ENCODE results near the gene LYPD4. TPM values are rescaled to one million over a fixed set of nuclear protein-coding genes. Genes with fewer than 3 reads are reported as not detected.
A peak's percentile ranks its signal among the peaks of the same experiment; 100 is the strongest.

Gene LYPD4
- total RNA-seq, 1 experiment from 2014 or later, result not detected

- DNase-seq, result no peak
- no peak overlapping the region for H3K9ac ChIP-seq (ENCODE audit: low read length)
- no peak overlapping the region for H3K4me2 ChIP-seq (ENCODE audit: low read depth, low read length, poor library complexity, severe bottlenecking)
- H3K9me3 ChIP-seq (ENCODE audit: low read length), result no peaks in the 10 kb centered on the region
- no peak overlapping the region for H3K27ac ChIP-seq (ENCODE audit: low read length)
- peaks cover 11% of the 10 kb centered on the region for H3K4me1 ChIP-seq (ENCODE audit: low read length)
- H3K9me2 ChIP-seq (replicated peaks; ENCODE audit: insufficient read depth, low read length), result no peaks in the 10 kb centered on the region
- H2AFZ ChIP-seq (ENCODE audit: low read length), result no peak overlapping the region
- H3K27me3 ChIP-seq (ENCODE audit: low read length), result no peaks in the 10 kb centered on the region
- H4K20me1 ChIP-seq (ENCODE audit: insufficient read depth, low read depth, low read length), result peaks cover 15% of the 10 kb centered on the region; the same call in 1 of the 2 replicates
- H3K4me3 ChIP-seq (ENCODE audit: low read length), result no peak overlapping the region
- H3K36me3 ChIP-seq (ENCODE audit: insufficient read depth, low read length), result peaks cover 38% of the 10 kb centered on the region
- no peaks in the 10 kb centered on the region for H3K79me2 ChIP-seq (ENCODE audit: low read length)
Measured at GRCh38 chr19:41870401-41870873, 26.0 kb upstream of the LYPD4 start.

GRCh38 chr19:41869374-41869955 is 25.0 kb upstream of the LYPD4 start:
- Histone ChIP-seq H3K9ac (ENCODE audit: low read length) (no peak overlapping the region), H3K79me2 (ENCODE audit: low read length) (peaks cover 5% of the 10 kb centered on the region), H3K4me2 (ENCODE audit: low read depth, low read length, poor library complexity, severe bottlenecking) (no peak overlapping the region), H3K36me3 (ENCODE audit: insufficient read depth, low read length) (peaks cover 45% of the 10 kb centered on the region), H3K9me2 (replicated peaks; ENCODE audit: insufficient read depth, low read length) (no peaks in the 10 kb centered on the region), H3K9me3 (ENCODE audit: low read length) (no peaks in the 10 kb centered on the region), H4K20me1 (ENCODE audit: insufficient read depth, low read depth, low read length) (peaks cover 24% of the 10 kb centered on the region; the same call in 1 of the 2 replicates), H3K4me3 (ENCODE audit: low read length) (no peak overlapping the region), H2AFZ (ENCODE audit: low read length) (no peak overlapping the region), H3K27me3 (ENCODE audit: low read length) (no peaks in the 10 kb centered on the region), H3K4me1 (ENCODE audit: low read length) (peaks cover 11% of the 10 kb centered on the region; the same call in 1 of the 2 replicates), H3K27ac (ENCODE audit: low read length) (no peak overlapping the region)
- DNase-seq, result no peak

GRCh38 chr19:41868989-41869300 is 24.5 kb upstream of the LYPD4 start:
- peaks cover 29% of the 10 kb centered on the region; the same call in 1 of the 2 replicates for H4K20me1 ChIP-seq (ENCODE audit: insufficient read depth, low read depth, low read length)
- no peak overlapping the region for H3K9ac ChIP-seq (ENCODE audit: low read length)
- no peak overlapping the region for H2AFZ ChIP-seq (ENCODE audit: low read length)
- peaks cover 9% of the 10 kb centered on the region for H3K79me2 ChIP-seq (ENCODE audit: low read length)
- no peaks in the 10 kb centered on the region for H3K9me3 ChIP-seq (ENCODE audit: low read length)
- H3K27ac ChIP-seq (ENCODE audit: low read length), result no peak overlapping the region
- H3K4me3 ChIP-seq (ENCODE audit: low read length), result no peak overlapping the region
- DNase-seq, result no peak
- peaks cover 51% of the 10 kb centered on the region for H3K36me3 ChIP-seq (ENCODE audit: insufficient read depth, low read length)
- no peaks in the 10 kb centered on the region for H3K9me2 ChIP-seq (replicated peaks; ENCODE audit: insufficient read depth, low read length)
- peaks cover 16% of the 10 kb centered on the region for H3K4me1 ChIP-seq (ENCODE audit: low read length)
- H3K4me2 ChIP-seq (ENCODE audit: low read depth, low read length, poor library complexity, severe bottlenecking), result no peak overlapping the region
- no peaks in the 10 kb centered on the region for H3K27me3 ChIP-seq (ENCODE audit: low read length)

- no peak overlapping the region for H3K9ac ChIP-seq (ENCODE audit: low read length)
- H3K9me3 ChIP-seq (ENCODE audit: low read length), result no peaks in the 10 kb centered on the region
- H3K4me3 ChIP-seq (ENCODE audit: low read length), result no peak overlapping the region
- H3K4me2 ChIP-seq (ENCODE audit: low read depth, low read length, poor library complexity, severe bottlenecking), result no peak overlapping the region
- peaks cover 18% of the 10 kb centered on the region for H3K4me1 ChIP-seq (ENCODE audit: low read length)
- H2AFZ ChIP-seq (ENCODE audit: low read length), result no peak overlapping the region
- H4K20me1 ChIP-seq (ENCODE audit: insufficient read depth, low read depth, low read length), result peaks cover 31% of the 10 kb centered on the region; the same call in 1 of the 2 replicates
- H3K27me3 ChIP-seq (ENCODE audit: low read length), result no peaks in the 10 kb centered on the region
- no peak for DNase-seq
- H3K36me3 ChIP-seq (ENCODE audit: insufficient read depth, low read length), result peaks cover 55% of the 10 kb centered on the region
- no peaks in the 10 kb centered on the region for H3K9me2 ChIP-seq (replicated peaks; ENCODE audit: insufficient read depth, low read length)
- H3K79me2 ChIP-seq (ENCODE audit: low read length), result peaks cover 12% of the 10 kb centered on the region
- H3K27ac ChIP-seq (ENCODE audit: low read length), result no peak overlapping the region
Measured at GRCh38 chr19:41868120-41868988, 23.9 kb upstream of the LYPD4 start.

GRCh38 chr19:41866284-41866683 is 21.8 kb upstream of the LYPD4 start:
- H3K27me3 ChIP-seq (ENCODE audit: low read length), result no peaks in the 10 kb centered on the region
- H4K20me1 ChIP-seq (ENCODE audit: insufficient read depth, low read depth, low read length), result peaks cover 50% of the 10 kb centered on the region; the same call in 1 of the 2 replicates
- peaks cover 32% of the 10 kb centered on the region for H3K79me2 ChIP-seq (ENCODE audit: low read length)
- H3K4me3 ChIP-seq (ENCODE audit: low read length), result no peak overlapping the region
- no peak overlapping the region for H3K9ac ChIP-seq (ENCODE audit: low read length)
- H3K27ac ChIP-seq (ENCODE audit: low read length), result no peak overlapping the region
- H3K4me1 ChIP-seq (ENCODE audit: low read length), result peaks cover 39% of the 10 kb centered on the region
- H2AFZ ChIP-seq (ENCODE audit: low read length), result no peak overlapping the region
- H3K9me3 ChIP-seq (ENCODE audit: low read length), result no peaks in the 10 kb centered on the region
- peaks cover 70% of the 10 kb centered on the region for H3K36me3 ChIP-seq (ENCODE audit: insufficient read depth, low read length)
- H3K9me2 ChIP-seq (replicated peaks; ENCODE audit: insufficient read depth, low read length), result no peaks in the 10 kb centered on the region
- no peak overlapping the region for H3K4me2 ChIP-seq (ENCODE audit: low read depth, low read length, poor library complexity, severe bottlenecking)
- no peak for DNase-seq

GRCh38 chr19:41864374-41864773 is 19.9 kb upstream of the LYPD4 start:
- DNase-seq, result no peak
- Histone ChIP-seq H3K4me1 (ENCODE audit: low read length) (peaks cover 41% of the 10 kb centered on the region), H3K4me2 (ENCODE audit: low read depth, low read length, poor library complexity, severe bottlenecking) (no peak overlapping the region), H2AFZ (ENCODE audit: low read length) (no peak overlapping the region), H3K27me3 (ENCODE audit: low read length) (no peaks in the 10 kb centered on the region), H3K9me3 (ENCODE audit: low read length) (no peaks in the 10 kb centered on the region), H3K4me3 (ENCODE audit: low read length) (no peak overlapping the region), H4K20me1 (ENCODE audit: insufficient read depth, low read depth, low read length) (peaks cover 60% of the 10 kb centered on the region; the same call in 1 of the 2 replicates), H3K9ac (ENCODE audit: low read length) (no peak overlapping the region), H3K27ac (ENCODE audit: low read length) (0 out of 2 replicates have a peak overlapping the region, but pooled peaks have one; percentile 12), H3K36me3 (ENCODE audit: insufficient read depth, low read length) (peaks cover 66% of the 10 kb centered on the region), H3K9me2 (replicated peaks; ENCODE audit: insufficient read depth, low read length) (no peaks in the 10 kb centered on the region), H3K79me2 (ENCODE audit: low read length) (peaks cover 45% of the 10 kb centered on the region)

GRCh38 chr19:41863209-41863931 is 18.9 kb upstream of the LYPD4 start:
- no peak for DNase-seq
- peaks cover 56% of the 10 kb centered on the region for H3K36me3 ChIP-seq (ENCODE audit: insufficient read depth, low read length)
- peak overlapping the region; percentile 81 for H3K4me2 ChIP-seq (ENCODE audit: low read depth, low read length, poor library complexity, severe bottlenecking)
- no peak overlapping the region for H3K27ac ChIP-seq (ENCODE audit: low read length)
- no peaks in the 10 kb centered on the region for H3K9me3 ChIP-seq (ENCODE audit: low read length)
- H2AFZ ChIP-seq (ENCODE audit: low read length), result no peak overlapping the region
- H3K9ac ChIP-seq (ENCODE audit: low read length), result no peak overlapping the region
- H3K4me1 ChIP-seq (ENCODE audit: low read length), result peaks cover 47% of the 10 kb centered on the region
- peaks cover 57% of the 10 kb centered on the region; the same call in 1 of the 2 replicates for H4K20me1 ChIP-seq (ENCODE audit: insufficient read depth, low read depth, low read length)
- peaks cover 45% of the 10 kb centered on the region for H3K79me2 ChIP-seq (ENCODE audit: low read length)
- no peaks in the 10 kb centered on the region for H3K9me2 ChIP-seq (replicated peaks; ENCODE audit: insufficient read depth, low read length)
- H3K4me3 ChIP-seq (ENCODE audit: low read length), result no peak overlapping the region
- no peaks in the 10 kb centered on the region for H3K27me3 ChIP-seq (ENCODE audit: low read length)
